ENCODE results near the gene CASZ1.

- TF ChIP-seq CTCF (IDR thresholded peaks at IDR 0.05; ENCODE audit: poor library complexity) (no peak), EZH2 (IDR thresholded peaks at IDR 0.05; ENCODE audit: borderline replicate concordance) (no peak), EZH2phosphoT487 (IDR thresholded peaks at IDR 0.05; ENCODE audit: low read depth, severe bottlenecking, unreplicated experiment) (no peak)
Observed at GRCh38 chr1:10615332-10615731, 181.1 kb downstream of the CASZ1 start.

Measured in hepatocyte (in vitro differentiated cells).